Type B pancreatic cell (in vitro differentiated cells): ENCODE measurements around the gene SLC43A2. TPM values are rescaled to one million over a fixed set of nuclear protein-coding genes. Genes with fewer than 3 reads are reported as not detected.

Experiments used
- DNase-seq: peaks from one replicate; pipeline ENCODE4 v3.0.0; 2021; ENCODE audit warnings: mixed read lengths; ENCODE audit not compliant: unreplicated experiment; ENCODE audit errors: extremely low spot score
- H3K27ac Mint-ChIP-seq: 2 replicates; pipeline ENCODE4 v1.8.0; 2021; ENCODE audit warnings: mild to moderate bottlenecking, mixed read lengths
- H3K27me3 Mint-ChIP-seq: 2 replicates; pipeline ENCODE4 v1.8.0; 2021; ENCODE audit warnings: mixed read lengths
- H3K36me3 Mint-ChIP-seq: 2 replicates; pipeline ENCODE4 v1.8.0; 2021; ENCODE audit warnings: mixed read lengths
- H3K4me1 Mint-ChIP-seq: one replicate; pipeline ENCODE4 v1.8.0; 2021; ENCODE audit warnings: mixed read lengths; ENCODE audit not compliant: unreplicated experiment
- H3K4me3 Mint-ChIP-seq: 2 replicates; pipeline ENCODE4 v1.8.0; 2021; ENCODE audit warnings: mild to moderate bottlenecking, mixed read lengths
- H3K9me3 Mint-ChIP-seq: 2 replicates; pipeline ENCODE4 v1.8.0; 2021; ENCODE audit warnings: mixed read lengths
- CTCF ChIP-seq: fragments of 200-600 bp; sonication (generic); conservative IDR thresholded peaks from 2 replicates; pipeline ENCODE4 v1.5.0; 2021; ENCODE audit warnings: antibody characterized with exemption, mild to moderate bottlenecking
- total RNA-seq: library from RNA; stranded (reverse); gene quantifications from 2 replicates; pipeline ENCODE4 v1.2.1, GENCODE V29; 2021; ENCODE audit warnings: low replicate concordance

SLC43A2 gene
- total RNA-seq, 1 donor from 2014 or later: 23.5 TPM

GRCh38 chr17:1588821-1589585 is 39.6 kb downstream of the SLC43A2 start:
- Mint-ChIP-seq H3K27ac (no peak overlapping the region), H3K4me3 (no peak overlapping the region), H3K36me3 (no peaks in the 10 kb centered on the region), H3K27me3 (no peaks in the 10 kb centered on the region), H3K9me3 (no peaks in the 10 kb centered on the region), H3K4me1 (no peaks in the 10 kb centered on the region)
- TF ChIP-seq CTCF: no peak
- DNase-seq: no peak

GRCh38 chr17:1584167-1584566 is 44.5 kb downstream of the SLC43A2 start:
- H3K27ac Mint-ChIP-seq: no peak overlapping the region
- no peak for DNase-seq
- no peak for TF ChIP-seq CTCF
- H3K4me1 Mint-ChIP-seq: no peaks in the 10 kb centered on the region
- H3K9me3 Mint-ChIP-seq: no peaks in the 10 kb centered on the region
- no peak overlapping the region for H3K4me3 Mint-ChIP-seq
- H3K27me3 Mint-ChIP-seq: no peaks in the 10 kb centered on the region
- H3K36me3 Mint-ChIP-seq: no peaks in the 10 kb centered on the region

GRCh38 chr17:1583556-1583955 is 45.1 kb downstream of the SLC43A2 start:
- no peaks in the 10 kb centered on the region for H3K27me3 Mint-ChIP-seq
- no peak overlapping the region for H3K4me3 Mint-ChIP-seq
- H3K27ac Mint-ChIP-seq: peak overlapping the region; percentile 65
- H3K4me1 Mint-ChIP-seq: no peaks in the 10 kb centered on the region
- H3K36me3 Mint-ChIP-seq: no peaks in the 10 kb centered on the region
- no peak for TF ChIP-seq CTCF
- no peaks in the 10 kb centered on the region for H3K9me3 Mint-ChIP-seq
- DNase-seq: no peak

GRCh38 chr17:1582374-1582773 is 46.3 kb downstream of the SLC43A2 start:
- H3K4me1 Mint-ChIP-seq: no peaks in the 10 kb centered on the region
- no peaks in the 10 kb centered on the region for H3K36me3 Mint-ChIP-seq
- no peaks in the 10 kb centered on the region for H3K9me3 Mint-ChIP-seq
- DNase-seq: no peak
- H3K4me3 Mint-ChIP-seq: no peak overlapping the region
- no peaks in the 10 kb centered on the region for H3K27me3 Mint-ChIP-seq
- no peak overlapping the region for H3K27ac Mint-ChIP-seq
- no peak for TF ChIP-seq CTCF

- DNase-seq: no peak
- Mint-ChIP-seq H3K36me3 (no peaks in the 10 kb centered on the region), H3K27me3 (no peaks in the 10 kb centered on the region)
Observed at GRCh38 chr17:1580979-1581676, 47.5 kb downstream of the SLC43A2 start.

More at GRCh38 chr17:1580979-1581676, 47.5 kb downstream of the SLC43A2 start:
- no peak for TF ChIP-seq CTCF
- Mint-ChIP-seq H3K4me1 (no peaks in the 10 kb centered on the region), H3K4me3 (no peak overlapping the region), H3K27ac (no peak overlapping the region), H3K9me3 (no peaks in the 10 kb centered on the region)
